ENCODE results near the gene SLC22A8.

DNA sequence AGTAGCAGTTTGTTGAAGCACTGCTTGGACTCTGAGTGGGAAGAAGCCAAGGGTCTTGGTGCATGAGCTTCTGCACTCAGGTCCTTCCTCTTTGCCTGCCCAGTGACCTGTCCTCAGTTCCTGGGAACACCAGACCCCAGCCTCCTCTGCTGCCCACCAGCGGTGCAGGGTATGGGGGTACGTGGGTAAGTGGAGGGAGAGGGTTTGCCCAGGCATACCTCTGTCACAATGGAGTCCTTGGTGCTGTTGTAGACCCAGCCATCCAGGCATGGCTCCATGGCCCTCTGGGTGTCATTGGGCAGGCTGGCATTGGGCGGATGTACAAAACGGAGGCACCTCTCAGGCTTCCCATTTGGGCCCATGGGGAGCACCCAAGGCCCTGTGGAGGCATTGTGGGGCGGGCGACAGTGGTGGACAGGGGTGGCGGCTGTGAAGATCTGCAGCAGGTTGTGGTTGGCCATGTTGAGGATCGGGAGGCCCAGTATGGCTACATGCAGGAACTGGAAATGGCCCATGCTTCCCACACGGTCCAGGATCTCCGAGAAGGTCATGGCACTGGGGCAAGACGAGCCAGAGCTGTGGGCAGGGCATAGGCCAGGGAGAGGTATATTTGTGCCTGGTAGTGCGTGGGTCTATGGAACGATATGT is 1.1 kb downstream of the SLC22A8 start:
- TF ChIP-seq, protein P1, sequence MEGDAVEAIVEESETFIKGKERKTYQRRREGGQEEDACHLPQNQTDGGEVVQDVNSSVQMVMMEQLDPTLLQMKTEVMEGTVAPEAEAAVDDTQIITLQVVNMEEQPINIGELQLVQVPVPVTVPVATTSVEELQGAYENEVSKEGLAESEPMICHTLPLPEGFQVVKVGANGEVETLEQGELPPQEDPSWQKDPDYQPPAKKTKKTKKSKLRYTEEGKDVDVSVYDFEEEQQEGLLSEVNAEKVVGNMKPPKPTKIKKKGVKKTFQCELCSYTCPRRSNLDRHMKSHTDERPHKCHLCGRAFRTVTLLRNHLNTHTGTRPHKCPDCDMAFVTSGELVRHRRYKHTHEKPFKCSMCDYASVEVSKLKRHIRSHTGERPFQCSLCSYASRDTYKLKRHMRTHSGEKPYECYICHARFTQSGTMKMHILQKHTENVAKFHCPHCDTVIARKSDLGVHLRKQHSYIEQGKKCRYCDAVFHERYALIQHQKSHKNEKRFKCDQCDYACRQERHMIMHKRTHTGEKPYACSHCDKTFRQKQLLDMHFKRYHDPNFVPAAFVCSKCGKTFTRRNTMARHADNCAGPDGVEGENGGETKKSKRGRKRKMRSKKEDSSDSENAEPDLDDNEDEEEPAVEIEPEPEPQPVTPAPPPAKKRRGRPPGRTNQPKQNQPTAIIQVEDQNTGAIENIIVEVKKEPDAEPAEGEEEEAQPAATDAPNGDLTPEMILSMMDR (IDR thresholded peaks at IDR 0.05): no peak
- no peak for TF ChIP-seq POLR2A (IDR thresholded peaks at IDR 0.05)

All from tibial nerve (tissue), 3 donors.